ENCODE data around the gene DZIP1L. TPM values are rescaled to one million over a fixed set of nuclear protein-coding genes. Genes with fewer than 3 reads are reported as not detected.
"Not testable (repeated sequence)": the region's sequence is repeated elsewhere in the genome, so short reads cannot be mapped to it uniquely, and the experiment has no call there.

Gene DZIP1L
- total RNA-seq, 1 donor from 2014 or later = 17.7 TPM

DNA sequence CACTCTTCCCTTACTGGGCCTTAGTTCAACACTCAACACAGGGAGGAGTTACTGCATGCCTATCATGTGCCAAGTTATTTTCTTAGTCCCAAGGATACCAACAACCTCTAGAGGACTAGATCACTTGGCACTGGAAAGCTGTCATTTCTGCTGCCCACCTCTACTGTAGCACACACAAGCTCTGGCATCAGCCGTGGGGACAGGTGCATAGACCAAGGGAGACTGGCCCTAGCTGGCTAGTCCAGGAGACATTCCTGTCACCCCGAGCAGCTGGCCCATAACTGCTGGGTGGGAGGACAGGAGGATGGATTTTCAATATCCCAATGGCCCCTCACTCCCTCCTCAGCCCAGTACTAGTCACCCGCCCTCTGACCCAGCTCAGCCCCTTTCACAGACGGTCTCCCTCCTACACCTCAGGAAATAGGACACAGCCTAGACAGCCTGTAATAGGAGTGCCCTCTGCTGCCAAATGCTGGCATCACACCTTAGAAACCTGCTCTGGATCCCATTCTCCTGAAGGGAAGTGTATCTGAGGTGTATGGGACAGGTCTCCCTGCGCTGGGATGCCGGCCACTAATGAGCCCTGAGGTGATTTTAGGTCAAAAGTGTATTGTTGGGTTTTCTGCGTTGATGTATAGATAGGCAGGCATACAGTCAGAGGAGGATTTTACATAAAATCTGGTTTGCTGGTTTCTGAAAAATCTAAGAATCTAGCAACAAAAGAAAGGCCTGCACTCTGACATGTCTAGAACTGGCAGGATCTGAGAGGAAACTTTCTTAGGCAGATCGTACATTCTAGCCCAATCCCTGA, 3.4 kb upstream of the DZIP1L start:
- no peak for DNase-seq (ENCODE audit: extremely low read depth, low read depth, low spot score)

- no peak for DNase-seq (ENCODE audit: extremely low read depth, low read depth, low spot score)
Observed at GRCh38 chr3:138114431-138114918, 933 bp downstream of the DZIP1L start.

DNA sequence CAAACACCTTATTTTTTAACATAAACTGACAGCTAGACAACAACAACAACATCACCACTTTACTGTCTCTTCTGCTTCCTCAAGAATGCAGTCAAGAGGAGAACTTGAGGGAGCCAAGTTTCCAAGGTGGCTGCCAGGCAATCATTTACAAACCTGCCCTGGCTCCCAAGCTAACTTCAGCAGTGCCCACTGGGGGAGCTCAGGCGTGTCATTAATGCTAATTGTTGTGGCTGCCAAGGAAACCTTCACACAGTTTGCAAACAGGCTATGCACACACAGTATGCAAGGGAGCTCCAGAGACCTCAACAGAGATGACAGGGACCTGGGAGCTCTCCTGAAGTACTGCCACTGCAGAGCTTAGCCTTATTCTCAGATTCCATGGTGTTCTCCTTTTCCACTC, 2.1 kb downstream of the DZIP1L start:
- DNase-seq (ENCODE audit: extremely low read depth, low read depth, low spot score) = no peak

DNA sequence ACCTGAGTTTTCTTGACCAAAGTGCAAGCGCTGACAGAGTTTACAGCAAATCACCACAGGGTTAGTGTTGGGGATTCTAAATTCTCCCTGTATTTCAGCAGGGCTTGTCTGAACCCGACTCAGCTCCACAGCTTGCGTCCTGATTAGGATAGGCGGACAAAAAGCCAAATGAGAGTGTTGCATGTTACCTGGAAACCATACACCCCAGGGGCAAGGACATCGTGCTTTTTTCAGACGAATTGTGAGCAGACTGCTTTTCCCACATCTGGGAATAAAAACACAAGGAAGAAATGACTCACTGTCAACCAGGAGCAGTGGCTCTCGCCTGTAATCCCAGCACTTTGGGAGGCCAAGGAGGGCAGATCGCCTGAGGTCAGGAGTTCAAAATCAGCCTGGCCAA, 3.0 kb downstream of the DZIP1L start:
- no peak for DNase-seq (ENCODE audit: extremely low read depth, low read depth, low spot score)

GRCh38 chr3:138105598-138105997, 9.8 kb downstream of the DZIP1L start:
- no peak for DNase-seq (ENCODE audit: extremely low read depth, low read depth, low spot score)

DNA sequence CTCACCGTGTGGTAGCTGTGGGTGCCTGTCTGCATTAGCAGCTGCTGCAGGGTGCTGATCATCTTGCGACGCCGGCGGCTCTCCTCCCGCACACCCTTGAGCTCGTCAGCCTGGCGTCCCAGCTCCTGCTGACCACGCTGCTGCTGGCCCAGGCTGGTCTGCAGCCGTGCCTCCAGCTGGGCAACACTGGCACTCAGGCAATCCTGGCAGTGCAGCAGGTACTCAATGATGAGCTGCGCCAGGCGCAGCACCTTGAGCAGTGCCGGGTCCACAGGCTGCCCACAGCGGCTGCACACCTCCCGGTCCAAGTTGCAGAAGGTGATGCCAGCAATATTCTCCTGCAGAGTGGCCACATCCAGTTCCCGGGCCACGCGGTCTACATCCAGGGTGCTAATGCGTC, 11.9 kb downstream of the DZIP1L start:
- DNase-seq (ENCODE audit: extremely low read depth, low read depth, low spot score) = no peak

GRCh38 chr3:138101351-138101940, 14.0 kb downstream of the DZIP1L start:
- DNase-seq (ENCODE audit: extremely low read depth, low read depth, low spot score) = not testable (repeated sequence)

DNA sequence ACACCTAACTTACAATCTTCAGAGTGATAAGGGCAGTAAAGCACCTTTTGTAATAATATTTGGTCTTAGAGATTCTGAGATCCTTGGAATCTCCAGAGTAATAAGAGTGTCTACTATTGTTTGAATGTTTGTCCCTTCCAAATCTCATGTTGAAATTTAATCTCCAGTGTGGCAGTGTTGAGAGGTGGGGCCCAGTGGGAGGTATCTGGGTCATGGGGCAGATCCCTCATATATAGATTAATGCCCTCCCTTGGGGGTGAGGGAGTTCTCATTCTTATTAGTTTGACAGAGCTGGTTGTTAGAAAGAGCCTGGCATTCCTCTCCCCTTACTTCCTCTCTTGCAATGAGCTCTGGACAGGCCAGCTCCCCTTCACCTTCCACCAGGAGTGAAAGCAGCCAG, 16.0 kb downstream of the DZIP1L start:
- no peak for DNase-seq (ENCODE audit: extremely low read depth, low read depth, low spot score)

GRCh38 chr3:138097192-138098172, 17.9 kb downstream of the DZIP1L start:
- no peak for DNase-seq (ENCODE audit: extremely low read depth, low read depth, low spot score)

DNA sequence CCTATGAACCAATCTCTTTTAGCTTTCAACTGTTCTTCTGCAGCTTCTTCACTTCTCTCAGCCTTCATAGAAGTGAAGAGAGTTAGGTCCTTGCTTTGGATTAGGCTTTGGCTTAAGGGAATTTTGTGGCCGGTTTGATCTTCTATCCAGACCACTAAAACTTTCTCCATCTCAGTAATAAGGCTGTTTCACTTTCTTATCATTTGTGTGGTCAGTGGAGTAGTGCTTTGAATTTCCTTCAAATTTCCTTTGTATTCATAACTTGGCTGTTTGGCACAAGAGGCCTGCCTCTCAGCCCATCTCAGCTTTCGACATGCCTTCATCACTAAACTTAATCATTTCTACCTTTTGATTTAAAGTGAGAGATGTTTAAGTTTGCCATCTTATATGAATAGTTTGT, 21.7 kb downstream of the DZIP1L start:
- no peak for DNase-seq (ENCODE audit: extremely low read depth, low read depth, low spot score)

DNA sequence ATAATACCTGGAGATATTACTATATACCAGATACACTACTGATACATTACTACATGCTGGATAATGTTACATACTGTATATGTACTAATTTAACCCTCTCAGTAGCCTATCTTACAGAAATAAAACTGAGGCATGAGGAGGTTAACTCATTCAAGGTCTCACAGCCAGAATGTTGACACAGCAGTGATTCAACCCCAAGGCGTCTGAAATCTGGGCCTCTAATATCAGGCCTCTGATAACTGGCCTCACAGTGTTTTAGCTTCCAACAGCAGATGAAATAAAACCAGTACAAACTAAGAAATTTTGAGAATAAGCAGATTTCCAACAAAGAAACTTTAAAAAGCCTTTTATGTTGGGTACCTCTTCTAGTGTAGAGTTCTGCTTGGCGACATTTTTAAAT, 23.4 kb downstream of the DZIP1L start:
- no peak for DNase-seq (ENCODE audit: extremely low read depth, low read depth, low spot score)

- DNase-seq (ENCODE audit: extremely low read depth, low read depth, low spot score) = no peak
Observed at GRCh38 chr3:138089091-138089490, 26.3 kb downstream of the DZIP1L start.

DNA sequence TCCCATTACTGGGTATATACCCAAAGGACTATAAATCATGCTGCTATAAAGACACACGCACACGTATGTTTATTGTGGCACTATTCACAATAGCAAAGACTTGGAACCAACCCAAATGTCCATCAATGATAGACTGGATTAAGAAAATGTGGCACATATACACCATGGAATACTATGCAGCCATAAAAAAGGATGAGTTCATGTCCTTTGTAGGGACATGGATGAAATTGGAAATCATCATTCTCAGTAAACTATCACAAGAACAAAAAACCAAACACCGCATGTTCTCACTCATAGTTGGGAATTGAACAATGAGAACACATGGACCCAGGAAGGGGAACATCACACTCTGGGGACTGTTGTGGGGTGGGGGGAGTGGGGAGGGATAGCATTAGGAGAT, 29.7 kb downstream of the DZIP1L start:
- not testable (repeated sequence) for DNase-seq (ENCODE audit: extremely low read depth, low read depth, low spot score)

DNA sequence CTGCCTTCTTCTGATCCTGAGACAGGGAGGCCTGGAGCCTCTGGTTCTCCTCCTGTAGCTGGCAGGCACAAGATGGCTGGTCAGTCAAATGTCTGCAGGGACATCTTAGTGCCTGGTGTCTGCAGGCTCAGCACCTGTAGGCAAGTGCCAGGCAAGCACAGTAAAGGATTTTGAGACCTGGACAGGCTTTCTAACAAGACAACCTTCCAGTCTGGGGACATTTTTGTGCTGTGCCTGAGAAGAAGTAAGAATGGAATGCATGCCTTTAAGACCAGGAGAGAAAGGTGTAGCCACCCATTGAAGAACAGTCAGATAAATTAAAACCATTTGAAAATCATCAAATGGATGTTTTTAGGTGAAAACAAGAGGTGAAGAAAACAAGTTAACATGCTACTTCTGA, 31.2 kb downstream of the DZIP1L start:
- DNase-seq (ENCODE audit: extremely low read depth, low read depth, low spot score) = no peak

GRCh38 chr3:138082992-138083386, 32.4 kb downstream of the DZIP1L start:
- DNase-seq (ENCODE audit: extremely low read depth, low read depth, low spot score) = no peak

DNA sequence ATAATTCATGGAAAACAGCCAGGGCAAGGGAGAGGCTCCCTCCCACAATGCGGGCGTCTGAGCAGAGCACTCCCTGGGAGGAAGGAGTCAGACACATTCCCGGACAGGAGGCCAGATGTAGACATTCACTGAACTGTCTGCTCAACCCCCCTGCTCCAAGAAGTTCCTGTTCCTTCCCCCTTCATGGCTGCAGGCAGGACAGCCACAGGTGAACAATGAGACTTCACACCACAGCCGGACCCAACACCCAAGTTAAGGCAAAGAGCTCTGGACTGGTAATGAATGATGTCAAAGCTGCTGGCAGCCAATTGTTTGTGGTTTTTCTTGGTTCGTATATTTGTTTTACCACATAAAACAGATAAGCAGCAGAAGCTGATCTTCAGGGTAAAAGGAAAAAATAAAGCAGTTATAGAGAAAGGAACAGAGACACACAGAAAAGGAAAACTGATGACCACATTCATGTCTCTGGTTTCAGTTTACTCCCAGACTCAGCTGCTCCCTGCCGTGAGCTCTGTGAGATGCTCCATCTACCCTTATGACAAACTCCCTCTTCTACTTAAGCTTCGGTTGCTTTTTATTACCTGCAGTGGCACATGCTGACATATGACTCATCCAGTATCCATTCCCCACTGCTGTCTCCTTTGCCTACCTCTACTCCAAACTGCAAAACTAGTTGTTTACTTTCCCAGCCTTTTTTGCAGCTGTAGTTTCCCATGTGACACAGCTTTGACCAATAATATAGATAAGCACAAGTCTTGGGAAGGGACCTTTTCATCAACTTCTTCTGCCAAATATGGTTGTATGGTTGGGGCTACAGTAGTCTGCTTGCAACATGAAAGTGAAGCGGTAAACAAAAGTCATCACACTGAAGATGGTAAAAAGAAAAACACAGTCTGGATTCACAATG, 33.1 kb downstream of the DZIP1L start:
- DNase-seq (ENCODE audit: extremely low read depth, low read depth, low spot score) = no peak

DNA sequence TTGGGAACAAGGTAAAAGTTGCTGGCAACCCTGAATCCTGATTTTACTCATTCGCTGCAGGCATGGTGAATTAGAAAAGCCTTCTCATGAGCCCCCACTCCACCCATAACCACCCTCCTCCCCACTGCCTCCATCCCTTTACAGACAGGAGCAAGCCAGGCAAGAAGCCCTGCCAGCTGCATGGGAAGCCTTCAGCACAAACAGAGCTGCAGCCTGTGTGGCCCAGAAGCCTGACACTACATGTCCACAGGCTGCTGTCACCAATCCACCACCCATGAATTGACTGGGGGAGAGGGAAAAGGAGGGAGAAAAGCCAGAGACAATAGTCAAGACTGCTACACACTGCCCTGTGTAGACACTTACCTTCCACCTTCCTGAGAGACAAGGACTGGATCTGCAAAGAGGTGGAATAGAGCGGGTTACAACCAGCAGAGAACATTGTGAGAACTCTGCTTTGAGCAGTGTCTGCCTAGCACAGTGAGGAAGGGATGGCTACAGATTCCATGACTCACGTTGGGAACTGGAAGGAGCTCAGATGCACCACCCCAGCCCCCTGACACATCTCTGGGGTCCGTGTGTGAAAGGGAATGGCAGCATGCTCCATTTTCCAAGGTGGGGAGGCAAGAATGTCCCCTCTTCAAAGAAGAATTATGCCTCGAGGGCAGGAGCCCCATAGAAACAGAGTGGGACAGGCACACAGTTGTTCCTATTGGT, 33.9 kb downstream of the DZIP1L start:
- DNase-seq (ENCODE audit: extremely low read depth, low read depth, low spot score) = no peak

- no peak for DNase-seq (ENCODE audit: extremely low read depth, low read depth, low spot score)
Observed at GRCh38 chr3:138079901-138080300, 35.5 kb downstream of the DZIP1L start.

GRCh38 chr3:138078901-138079344, 36.5 kb downstream of the DZIP1L start:
- no peak for DNase-seq (ENCODE audit: extremely low read depth, low read depth, low spot score)

Data from glomerular endothelial cell (primary cell).